ENCODE results near the gene CFI.
A peak's percentile ranks its signal among the peaks of the same experiment; 100 is the strongest.

DNA sequence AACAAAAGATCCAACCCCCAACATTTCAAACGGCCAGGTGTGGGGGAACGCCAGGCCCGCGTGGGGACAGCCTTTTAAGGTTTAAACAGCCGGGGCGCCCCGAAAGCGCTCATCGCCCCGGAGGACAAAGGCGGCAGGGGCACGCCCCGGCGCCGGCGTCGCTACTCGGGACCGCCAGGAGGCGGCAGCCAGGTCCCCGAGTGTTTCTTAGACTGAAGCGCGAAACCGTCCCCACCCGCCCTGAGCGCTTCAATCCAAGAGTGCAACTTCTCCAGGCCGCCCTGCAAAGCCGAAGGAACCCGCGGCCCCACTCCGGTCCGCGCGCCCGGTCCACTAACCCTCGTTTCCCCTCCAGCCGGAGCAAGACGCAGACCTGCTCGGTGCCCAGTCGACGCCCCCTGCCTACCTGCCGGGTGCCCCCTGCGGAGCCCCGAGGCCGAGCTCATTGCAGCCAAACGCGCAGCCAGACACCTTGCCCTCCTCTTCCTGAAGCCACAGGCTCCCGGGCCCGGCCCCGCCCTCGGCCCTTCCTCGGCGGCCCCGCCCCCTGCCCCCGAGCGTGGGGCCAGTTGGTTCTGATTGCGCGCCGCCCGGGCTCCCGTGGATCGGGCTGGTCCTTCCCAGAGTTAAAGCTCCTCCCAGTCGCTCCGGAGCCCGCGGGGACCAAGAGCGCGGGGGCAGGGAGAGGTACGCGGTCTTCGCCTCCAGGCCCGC is 98.7 kb downstream of the CFI start, which contains the start of gene CASP6:
- TF ChIP-seq, protein P1, sequence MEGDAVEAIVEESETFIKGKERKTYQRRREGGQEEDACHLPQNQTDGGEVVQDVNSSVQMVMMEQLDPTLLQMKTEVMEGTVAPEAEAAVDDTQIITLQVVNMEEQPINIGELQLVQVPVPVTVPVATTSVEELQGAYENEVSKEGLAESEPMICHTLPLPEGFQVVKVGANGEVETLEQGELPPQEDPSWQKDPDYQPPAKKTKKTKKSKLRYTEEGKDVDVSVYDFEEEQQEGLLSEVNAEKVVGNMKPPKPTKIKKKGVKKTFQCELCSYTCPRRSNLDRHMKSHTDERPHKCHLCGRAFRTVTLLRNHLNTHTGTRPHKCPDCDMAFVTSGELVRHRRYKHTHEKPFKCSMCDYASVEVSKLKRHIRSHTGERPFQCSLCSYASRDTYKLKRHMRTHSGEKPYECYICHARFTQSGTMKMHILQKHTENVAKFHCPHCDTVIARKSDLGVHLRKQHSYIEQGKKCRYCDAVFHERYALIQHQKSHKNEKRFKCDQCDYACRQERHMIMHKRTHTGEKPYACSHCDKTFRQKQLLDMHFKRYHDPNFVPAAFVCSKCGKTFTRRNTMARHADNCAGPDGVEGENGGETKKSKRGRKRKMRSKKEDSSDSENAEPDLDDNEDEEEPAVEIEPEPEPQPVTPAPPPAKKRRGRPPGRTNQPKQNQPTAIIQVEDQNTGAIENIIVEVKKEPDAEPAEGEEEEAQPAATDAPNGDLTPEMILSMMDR (IDR thresholded peaks at IDR 0.05; ENCODE audit: borderline replicate concordance, extremely low read depth, low read length, poor library complexity, severe bottlenecking), result peak; percentile 78
- no peak for TF ChIP-seq EZH2 (IDR thresholded peaks at IDR 0.05; ENCODE audit: borderline replicate concordance, low read depth, low read length, severe bottlenecking)
